Hematopoietic multipotent progenitor cell treated with erythropoietin and hydrocortisone succinate and interleukin-3 and kit ligand, for 4 days (in vitro differentiated cells): ENCODE data around the gene KAZN.

Experiments used
- DNase-seq: peaks from one replicate; pipeline ENCODE4 v3.0.0-alpha.2; 2015

Gene KAZN

GRCh38 chr1:14615549-14616218 lies 17.2 kb downstream of the KAZN start:
- no peak for DNase-seq

- no peak for DNase-seq
These were observed 18.3 kb downstream of the KAZN start for GRCh38 chr1:14616632-14617396.

DNA sequence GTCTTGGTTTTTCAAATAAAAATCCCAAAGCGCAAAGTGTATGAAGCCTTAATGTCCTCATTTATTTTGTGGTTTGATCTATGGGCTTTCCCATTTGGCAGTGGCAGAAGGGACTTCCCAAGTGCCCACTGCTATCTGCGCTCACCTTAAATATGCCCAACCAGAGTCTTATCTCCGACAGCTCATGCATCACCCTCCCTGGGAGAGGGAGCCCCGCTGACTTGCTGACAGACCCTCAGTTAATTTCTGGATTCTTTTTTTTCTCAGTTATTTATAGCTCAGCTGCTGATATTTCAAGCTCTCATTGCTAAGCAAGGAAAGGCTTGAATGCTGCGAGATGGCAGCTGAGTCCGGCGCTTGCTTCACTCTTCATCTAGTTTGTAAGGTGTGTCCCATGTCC lies 19.3 kb downstream of the KAZN start:
- no peak for DNase-seq

DNA sequence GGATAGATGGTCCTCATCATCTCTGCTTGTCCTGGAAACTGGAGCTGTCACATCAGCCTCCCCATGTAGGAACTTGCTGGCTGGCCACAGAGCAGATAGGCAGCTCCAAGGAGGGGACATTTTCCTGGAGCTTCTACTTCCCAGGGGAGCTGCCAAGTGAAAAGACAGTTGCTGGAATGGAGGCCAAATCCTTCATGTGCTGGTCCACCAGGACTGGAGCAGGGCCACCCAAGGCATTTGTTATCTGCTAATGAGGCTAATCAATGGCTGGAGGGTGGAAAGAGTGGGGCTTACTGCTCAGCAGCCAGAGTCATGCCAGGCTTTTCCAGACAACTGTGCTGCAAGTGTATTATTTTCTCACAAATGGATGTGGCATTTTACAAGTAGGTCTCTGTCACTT lies 22.5 kb downstream of the KAZN start:
- no peak for DNase-seq

DNA sequence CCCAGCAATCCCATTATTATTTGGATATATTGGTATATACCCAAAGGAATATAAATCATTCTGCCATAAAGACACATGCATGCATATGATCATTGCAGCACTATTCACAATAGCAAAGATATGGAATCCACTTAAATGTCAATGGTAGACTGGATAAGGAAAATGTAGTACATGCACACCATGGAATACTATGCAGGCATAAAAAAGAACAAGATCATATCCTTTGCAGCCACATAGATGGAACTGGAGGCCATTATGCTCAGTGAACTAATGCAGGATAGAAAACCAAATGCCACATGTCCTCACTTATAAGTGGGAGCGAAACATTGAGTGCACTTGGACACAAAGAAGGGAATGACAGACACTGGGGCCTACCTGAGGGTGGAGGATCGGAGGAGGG lies 24.6 kb downstream of the KAZN start:
- DNase-seq = no peak

DNA sequence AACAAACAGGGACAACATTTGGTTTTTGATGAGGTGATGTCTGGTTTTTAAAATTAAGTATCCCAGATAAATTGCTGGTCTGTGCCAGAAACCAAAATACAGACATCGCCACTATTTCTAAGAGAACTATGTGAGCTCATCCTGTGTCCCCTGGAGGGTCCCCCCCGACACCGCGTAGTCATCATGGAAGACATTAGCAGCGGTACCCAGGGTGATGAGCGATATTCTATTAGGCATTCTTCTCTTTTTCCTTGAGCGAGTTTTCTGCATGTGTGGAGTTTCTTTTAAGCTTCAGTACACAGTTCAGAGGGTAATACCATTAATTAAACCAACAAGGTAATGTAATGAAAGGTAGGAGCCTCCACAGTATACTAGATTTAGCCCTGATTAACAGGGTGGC lies 26.5 kb downstream of the KAZN start:
- no peak for DNase-seq

DNA sequence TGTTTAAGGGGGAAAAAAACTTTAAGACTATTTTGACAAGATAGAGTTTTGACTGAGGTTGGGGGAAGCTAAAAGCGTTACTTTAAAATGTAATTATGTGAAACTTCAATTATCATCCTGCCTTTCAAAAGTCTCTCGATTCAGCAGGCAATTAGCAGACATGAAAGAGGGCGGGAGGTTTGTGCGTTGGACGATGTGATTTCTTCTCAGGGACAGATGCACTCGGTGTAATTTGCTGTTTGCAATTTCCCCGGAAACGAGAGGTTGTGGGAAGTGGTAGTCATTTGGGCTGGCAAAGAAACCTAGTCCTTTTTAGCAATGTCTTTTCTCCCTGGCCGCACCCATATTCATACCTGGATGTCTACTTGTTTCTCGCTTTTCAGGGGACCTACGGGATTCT lies 27.1 kb downstream of the KAZN start:
- no peak for DNase-seq

DNA sequence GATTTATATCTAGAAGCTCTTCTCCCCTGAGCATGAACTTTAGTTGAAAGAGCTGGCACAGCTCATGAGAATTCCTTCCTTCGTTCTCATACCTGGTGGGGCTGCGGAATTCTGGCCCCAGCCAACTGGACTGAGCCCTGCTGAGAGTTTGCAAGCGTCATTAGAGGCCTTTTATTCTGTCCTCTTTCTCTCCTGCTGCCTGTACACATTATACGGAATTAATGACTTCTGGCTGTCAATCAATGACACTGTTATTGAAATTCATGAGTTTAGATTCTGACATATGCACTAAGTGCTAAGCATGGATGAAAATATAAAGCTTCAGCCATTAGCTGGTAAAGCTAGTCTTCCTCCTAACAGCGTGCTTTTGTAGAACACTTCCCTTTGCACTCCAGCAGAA lies 27.5 kb downstream of the KAZN start:
- no peak for DNase-seq

DNA sequence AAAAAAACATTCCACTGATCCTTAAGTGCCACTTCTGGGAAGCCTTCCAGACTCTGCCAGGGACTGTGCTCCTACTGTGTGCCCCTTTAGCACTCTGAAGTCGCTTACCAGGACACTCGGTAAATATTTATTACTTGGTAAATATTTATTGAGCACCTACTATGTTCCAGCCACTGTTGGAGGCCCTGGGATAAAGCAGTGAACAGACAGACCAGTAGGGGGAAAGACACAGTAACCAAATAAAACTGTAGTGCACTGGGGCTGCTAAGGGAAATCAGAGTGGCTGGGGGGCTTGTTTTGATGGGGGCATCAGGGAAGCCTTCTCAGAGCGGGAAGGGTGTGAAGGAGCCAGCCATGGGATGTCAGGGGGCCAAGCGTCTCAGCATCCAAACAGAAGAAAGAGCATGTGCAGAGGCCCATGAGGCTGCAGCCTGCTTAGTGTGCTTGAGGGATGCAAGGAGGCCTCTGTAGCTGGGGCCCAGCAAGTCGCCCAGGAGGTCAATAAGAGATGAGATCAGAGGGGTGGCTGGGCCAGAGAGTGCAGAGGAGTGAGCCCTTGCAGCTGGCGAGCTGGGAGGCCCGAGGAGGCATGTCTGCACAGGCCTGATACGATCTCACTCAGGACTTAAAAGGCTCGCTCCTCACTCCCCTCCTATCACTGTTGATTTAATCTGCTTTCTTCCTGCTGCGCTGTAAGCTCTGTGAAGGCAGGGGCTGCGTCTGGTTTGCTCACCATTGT lies 28.6 kb downstream of the KAZN start:
- DNase-seq = no peak

GRCh38 chr1:14627608-14628489 lies 29.4 kb downstream of the KAZN start:
- DNase-seq = no peak

DNA sequence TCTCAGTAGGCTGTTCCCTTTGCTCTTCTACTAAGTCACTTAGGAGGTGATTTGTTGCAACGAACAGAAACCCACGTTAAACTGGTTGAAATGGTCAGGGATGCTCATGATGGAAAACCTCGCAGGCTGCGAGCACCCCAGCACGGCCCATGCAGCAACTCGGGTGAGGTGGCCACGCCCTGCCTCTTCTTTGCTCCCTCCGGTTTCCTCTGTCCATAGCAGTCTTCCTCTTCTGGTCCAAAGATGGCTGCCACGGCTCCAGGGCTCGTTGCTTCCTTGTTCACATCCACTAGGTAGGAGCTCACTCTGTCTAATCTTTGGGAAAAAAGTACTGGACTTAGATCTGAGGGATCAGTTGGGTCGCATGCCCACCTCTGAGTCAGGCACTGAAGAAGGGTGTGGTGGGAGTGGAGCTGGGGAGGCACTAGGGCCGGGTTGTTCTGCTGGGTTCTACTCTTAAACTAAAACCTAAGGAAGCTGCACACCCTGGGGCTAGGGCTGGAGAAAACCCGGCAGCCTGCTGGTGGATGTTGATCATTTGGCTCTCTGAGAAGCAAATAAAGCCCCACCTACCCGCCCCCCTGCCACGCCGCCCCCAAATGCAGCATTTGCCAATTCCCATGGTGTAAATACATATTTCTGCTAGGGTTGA lies 31.0 kb downstream of the KAZN start:
- DNase-seq = no peak

DNA sequence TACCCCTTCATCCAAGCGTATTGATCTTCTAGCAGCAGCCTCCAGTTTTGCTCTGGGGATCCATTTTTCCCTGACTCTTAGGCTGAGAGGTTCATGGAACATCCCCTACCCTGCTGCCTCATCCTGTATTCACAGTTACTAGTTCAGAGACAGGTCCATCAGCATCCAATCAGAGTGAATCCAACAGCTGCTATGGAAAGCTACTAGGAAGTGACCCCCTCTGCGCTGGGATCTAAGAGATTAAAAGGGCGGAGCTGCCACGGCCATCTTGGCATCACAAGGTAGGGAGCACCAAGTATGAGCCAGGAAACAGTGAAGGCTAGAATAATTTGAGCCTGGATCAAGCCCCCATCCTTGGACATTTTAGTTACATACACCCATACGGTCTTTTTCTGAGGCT lies 32.5 kb downstream of the KAZN start:
- DNase-seq = no peak

- no peak for DNase-seq
These were observed 32.9 kb downstream of the KAZN start for GRCh38 chr1:14631421-14631820.

DNA sequence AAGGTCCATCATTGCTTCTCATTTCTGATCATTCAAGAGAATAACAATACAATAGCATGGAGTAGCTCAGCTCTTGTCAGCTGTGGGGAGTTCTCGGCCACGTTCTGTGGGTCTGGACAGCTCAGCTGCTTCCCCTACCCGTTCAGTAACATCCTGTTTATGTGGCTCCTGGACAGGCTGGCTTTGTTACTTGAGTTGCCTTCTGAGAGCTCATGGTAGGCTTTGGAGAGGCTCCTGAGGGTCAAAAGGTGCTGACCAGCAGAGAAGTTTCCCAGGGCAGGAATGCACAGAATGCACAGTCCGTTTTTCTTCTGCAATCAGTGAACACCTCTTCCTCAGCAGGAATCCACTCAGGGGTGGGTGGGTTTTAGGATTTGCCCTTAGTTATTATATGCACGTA lies 36.0 kb downstream of the KAZN start:
- no peak for DNase-seq

DNA sequence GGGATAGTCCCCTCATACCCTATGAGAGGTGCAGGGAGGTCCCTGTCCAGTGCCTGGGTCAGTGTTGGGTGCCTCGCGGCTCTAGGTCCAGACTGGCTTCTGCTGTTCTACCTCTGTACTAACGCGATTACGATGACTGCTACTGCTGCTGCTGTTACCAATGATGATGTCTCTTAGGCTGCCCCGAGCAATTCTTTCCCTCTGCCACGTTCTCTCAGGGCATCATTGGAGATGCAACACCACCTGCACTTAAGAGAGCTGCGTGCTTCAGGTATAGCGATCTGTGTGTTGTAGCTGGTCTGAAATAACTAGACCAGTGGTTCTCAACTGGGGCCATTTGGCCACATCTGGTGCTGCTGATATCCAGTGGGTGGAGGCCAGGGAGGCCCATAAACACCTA lies 36.9 kb downstream of the KAZN start:
- DNase-seq = no peak

DNA sequence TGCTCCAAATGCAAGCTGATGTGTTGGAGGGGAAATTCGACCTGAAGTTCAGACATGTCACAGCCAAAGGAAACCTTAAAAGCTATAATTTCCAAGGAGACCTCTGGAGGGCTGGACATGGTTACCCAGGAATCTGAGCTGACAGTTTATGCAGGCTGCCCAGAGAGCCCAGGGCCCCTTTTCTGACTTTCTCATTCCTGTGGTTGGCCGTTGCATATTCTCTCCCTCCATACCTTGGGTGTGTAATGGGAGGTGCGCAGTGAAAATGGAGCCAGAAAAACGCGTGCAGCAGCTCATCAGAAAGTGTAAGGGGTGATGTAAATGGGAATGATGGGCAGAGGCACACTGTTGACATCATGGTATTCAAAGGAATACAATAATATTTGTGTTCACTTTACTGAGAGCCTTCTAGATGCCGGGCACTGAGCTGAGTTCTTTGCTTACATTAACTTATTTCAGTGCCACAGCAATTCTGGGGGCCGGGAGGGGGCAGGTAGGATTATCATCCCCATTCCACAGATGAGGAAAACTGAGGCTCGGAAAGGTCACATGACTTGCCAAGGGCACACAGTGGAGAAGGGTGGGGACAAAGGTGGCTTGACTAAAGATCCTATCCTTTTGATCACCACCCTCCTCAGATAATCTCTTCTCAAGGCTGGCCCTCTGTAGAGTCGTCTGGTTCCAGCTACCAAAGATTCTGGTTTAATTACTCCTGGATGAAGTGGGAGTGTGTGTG lies 38.6 kb downstream of the KAZN start:
- DNase-seq = no peak

- no peak for DNase-seq
These were observed 41.0 kb downstream of the KAZN start for GRCh38 chr1:14639291-14640050.

GRCh38 chr1:14642712-14643111 lies 44.2 kb downstream of the KAZN start:
- no peak for DNase-seq

DNA sequence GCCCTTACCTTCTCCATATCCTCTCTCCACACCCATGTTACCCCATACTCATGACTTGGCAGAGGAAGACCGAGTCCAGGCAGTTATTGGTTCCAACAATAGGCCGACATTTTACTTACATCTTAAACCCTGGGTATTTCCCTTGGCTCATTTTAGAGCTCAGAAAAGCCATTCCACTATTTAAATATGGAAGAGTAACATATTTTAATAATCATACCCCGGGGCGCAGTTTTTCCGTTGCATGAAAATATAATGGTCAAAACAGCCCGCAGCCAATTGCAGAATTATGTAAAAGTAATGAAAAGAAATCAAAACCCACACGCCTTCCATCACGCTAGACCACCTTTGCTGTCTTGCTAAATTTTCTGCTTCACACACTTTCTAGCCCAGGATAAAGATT lies 48.5 kb downstream of the KAZN start:
- no peak for DNase-seq

- DNase-seq = no peak
These were observed 49.3 kb downstream of the KAZN start for GRCh38 chr1:14647777-14648176.

- DNase-seq = no peak
These were observed 49.9 kb downstream of the KAZN start for GRCh38 chr1:14648391-14648790.
